Hematopoietic multipotent progenitor cell treated with erythropoietin and hydrocortisone succinate and interleukin-3 and kit ligand, for 15 days (in vitro differentiated cells): ENCODE measurements around the gene GNAL.

Source experiments
- DNase-seq: peaks from one replicate; pipeline ENCODE4 v3.0.0-alpha.2; 2015; ENCODE audit warnings: low spot score

Gene GNAL

GRCh38 chr18:11762429-11762828, 73.4 kb downstream of the GNAL start:
- no peak for DNase-seq

- DNase-seq, result no peak
Observed at GRCh38 chr18:11767329-11767728, 78.3 kb downstream of the GNAL start.

- no peak for DNase-seq
Observed at GRCh38 chr18:11767935-11768334, 78.9 kb downstream of the GNAL start.

GRCh38 chr18:11775436-11776174, 86.5 kb downstream of the GNAL start:
- no peak for DNase-seq

- no peak for DNase-seq
Observed at GRCh38 chr18:11780042-11780441, 91.0 kb downstream of the GNAL start.

- DNase-seq, result no peak
Observed at GRCh38 chr18:11783716-11784331, 94.8 kb downstream of the GNAL start.

GRCh38 chr18:11784674-11785304, 95.7 kb downstream of the GNAL start:
- no peak for DNase-seq

- DNase-seq, result no peak
Observed at GRCh38 chr18:11785444-11786055, 96.5 kb downstream of the GNAL start.

- DNase-seq, result no peak
Observed at GRCh38 chr18:11789716-11790510, 100.8 kb downstream of the GNAL start.

GRCh38 chr18:11791131-11791530, 102.1 kb downstream of the GNAL start:
- no peak for DNase-seq

- no peak for DNase-seq
Observed at GRCh38 chr18:11792632-11793031, 103.6 kb downstream of the GNAL start.

GRCh38 chr18:11794195-11794594, 105.1 kb downstream of the GNAL start:
- no peak for DNase-seq

- DNase-seq, result no peak
Observed at GRCh38 chr18:11795916-11796315, 106.9 kb downstream of the GNAL start.

GRCh38 chr18:11798271-11798670, 109.2 kb downstream of the GNAL start:
- DNase-seq, result no peak

- no peak for DNase-seq
Observed at GRCh38 chr18:11799066-11799465, 110.0 kb downstream of the GNAL start.

- DNase-seq, result no peak
Observed at GRCh38 chr18:11800566-11801334, 111.7 kb downstream of the GNAL start.

GRCh38 chr18:11801573-11801972, 112.5 kb downstream of the GNAL start:
- DNase-seq, result no peak

- no peak for DNase-seq
Observed at GRCh38 chr18:11802158-11802557, 113.1 kb downstream of the GNAL start.

- DNase-seq, result no peak
Observed at GRCh38 chr18:11802586-11802985, 113.5 kb downstream of the GNAL start.

GRCh38 chr18:11807233-11807632, 118.2 kb downstream of the GNAL start:
- DNase-seq, result no peak
